Activated CD4-positive, alpha-beta T cell treated with anti-CD3 and anti-CD28 coated beads for 1 hour (primary cell): Measurements from ENCODE around the gene NPAS1.
"Not testable (repeated sequence)": the region's sequence is repeated elsewhere in the genome, so short reads cannot be mapped to it uniquely, and the experiment has no call there.

ENCODE experiments used
- DNase-seq: peaks from one replicate; pipeline ENCODE4 v3.0.0-alpha.2; 2020

Gene NPAS1

GRCh38 chr19:47050562-47050961, 30.9 kb downstream of the NPAS1 start:
- DNase-seq, result not testable (repeated sequence)

GRCh38 chr19:47056411-47056810, 36.8 kb downstream of the NPAS1 start:
- DNase-seq, result no peak

- DNase-seq, result no peak
These were observed 37.7 kb downstream of the NPAS1 start for GRCh38 chr19:47057328-47057727.

- DNase-seq, result no peak
These were observed 39.0 kb downstream of the NPAS1 start for GRCh38 chr19:47058621-47059022.

- no peak for DNase-seq
These were observed 44.2 kb downstream of the NPAS1 start for GRCh38 chr19:47063874-47064273.

- DNase-seq, result no peak
These were observed 45.6 kb downstream of the NPAS1 start for GRCh38 chr19:47065242-47065641.

GRCh38 chr19:47066376-47067214, 47.0 kb downstream of the NPAS1 start:
- no peak for DNase-seq

- no peak for DNase-seq
These were observed 47.7 kb downstream of the NPAS1 start for GRCh38 chr19:47067215-47067847.

- no peak for DNase-seq
These were observed 48.6 kb downstream of the NPAS1 start for GRCh38 chr19:47068246-47068645.

GRCh38 chr19:47068876-47069406, 49.3 kb downstream of the NPAS1 start:
- no peak for DNase-seq

GRCh38 chr19:47069795-47070194, 50.2 kb downstream of the NPAS1 start:
- no peak for DNase-seq

GRCh38 chr19:47070756-47071155, 51.1 kb downstream of the NPAS1 start:
- no peak for DNase-seq

GRCh38 chr19:47071731-47072130, 52.1 kb downstream of the NPAS1 start:
- DNase-seq, result no peak

- DNase-seq, result no peak
These were observed 52.7 kb downstream of the NPAS1 start for GRCh38 chr19:47072323-47072722.

GRCh38 chr19:47073574-47073973, 53.9 kb downstream of the NPAS1 start:
- no peak for DNase-seq

GRCh38 chr19:47074621-47075020, 55.0 kb downstream of the NPAS1 start:
- no peak for DNase-seq

- no peak for DNase-seq
These were observed 55.7 kb downstream of the NPAS1 start for GRCh38 chr19:47075179-47075810.

- DNase-seq, result no peak
These were observed 56.3 kb downstream of the NPAS1 start for GRCh38 chr19:47075941-47076340.

- DNase-seq, result not testable (repeated sequence)
These were observed 58.7 kb downstream of the NPAS1 start for GRCh38 chr19:47078351-47078750.

GRCh38 chr19:47081095-47081494, 61.5 kb downstream of the NPAS1 start:
- no peak for DNase-seq

GRCh38 chr19:47082493-47082892, 62.9 kb downstream of the NPAS1 start:
- DNase-seq, result no peak

- no peak for DNase-seq
These were observed 65.3 kb downstream of the NPAS1 start for GRCh38 chr19:47084879-47085439.

- DNase-seq, result no peak
These were observed 66.6 kb downstream of the NPAS1 start for GRCh38 chr19:47086280-47086679.
